Testis (tissue), 2 donors: Measurements from ENCODE around the gene ARHGAP12.

Source experiments
- CTCF ChIP-seq, 3 experiments: fragments of 450-650 bp in 2 of 3; fragments of 200-600 bp in 1 of 3; sonication (generic) in 1 of 3; IDR thresholded peaks; one replicate each; pipeline ENCODE4 v1.5.1; 2016 to 2019; ENCODE audit warnings: antibody characterized with exemption in 3 of 3, mild to moderate bottlenecking in 2 of 3, moderate library complexity in 1 of 3
- POLR2A ChIP-seq: fragments of 450-650 bp; IDR thresholded peaks from one replicate; pipeline ENCODE4 v1.6.1; 2017; ENCODE audit warnings: antibody characterized with exemption, mild to moderate bottlenecking, moderate library complexity

DNA sequence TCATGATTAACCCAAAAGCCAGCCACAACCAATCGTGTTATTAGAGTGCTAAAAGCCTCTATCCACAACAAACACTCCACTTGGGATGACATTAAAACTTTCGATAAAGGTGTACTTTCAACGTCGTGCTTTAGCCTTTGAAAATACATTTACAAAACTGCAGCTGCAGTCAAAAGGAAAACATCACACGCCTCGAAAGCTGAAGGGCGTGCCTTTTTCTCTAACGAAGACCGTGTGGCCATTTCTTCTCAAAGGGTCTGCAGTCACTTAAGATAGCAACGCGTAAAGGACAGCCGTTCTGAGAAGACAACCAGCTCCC is 1.1 kb downstream of the ARHGAP12 start:
- no peak for TF ChIP-seq CTCF (IDR thresholded peaks at IDR 0.05)
- no peak for TF ChIP-seq POLR2A
